GM12891 (cell line): Measurements from ENCODE around the gene EVX2.

Source experiments
- DNase-seq: peaks from one replicate; pipeline ENCODE4 v3.0.0; 2011; ENCODE audit warnings: low spot score; ENCODE audit not compliant: insufficient read length
- FAIRE-seq: peaks from 2 replicates; lab custom pipeline; 2011; peaks lifted over from hg19 to GRCh38; lab: Jason Lieb, UNC
- PAX5 ChIP-seq: IDR thresholded peaks from 2 replicates; pipeline ENCODE4 v1.6.1; 2011; ENCODE audit warnings: low read length, moderate library complexity, mild to moderate bottlenecking; ENCODE audit not compliant: insufficient read depth, severe bottlenecking
- POLR2A ChIP-seq: IDR thresholded peaks from 2 replicates; pipeline ENCODE4 v1.6.1; 2011; ENCODE audit warnings: low read depth, low read length, control low read depth
- POLR2AphosphoS5 ChIP-seq: IDR thresholded peaks from 2 replicates; pipeline ENCODE4 v1.6.1; 2011; ENCODE audit warnings: low read depth, low read length, control low read depth
- POU2F2 ChIP-seq: IDR thresholded peaks from 2 replicates; pipeline ENCODE4 v1.6.1; 2011; ENCODE audit warnings: low read depth, mild to moderate bottlenecking, control low read depth, low read length, moderate library complexity
- SPI1 ChIP-seq: IDR thresholded peaks from 2 replicates; pipeline ENCODE4 v1.6.1; 2011; ENCODE audit warnings: low read depth, low read length, control low read depth
- TAF1 ChIP-seq: IDR thresholded peaks from 2 replicates; pipeline ENCODE4 v1.6.1; 2011; ENCODE audit warnings: low read depth, low read length, control low read depth

The EVX2 gene

GRCh38 chr2:176122683-176123410 is 39.1 kb upstream of the EVX2 start, which contains the start of gene HOXD9:
Gene HOXD9 (plus strand): TSS chr2:176122719. CDS start chr2:176122769, 50 bp downstream.
- DNase-seq, result no peak
- no peak for FAIRE-seq

GRCh38 chr2:176122052-176122682 is 38.4 kb upstream of the EVX2 start:
- FAIRE-seq (no peak), DNase-seq (no peak)
- no peak for TF ChIP-seq PAX5
- no peak for TF ChIP-seq TAF1
- no peak for TF ChIP-seq SPI1
- no peak for TF ChIP-seq POU2F2
- TF ChIP-seq POLR2A, result no peak

More at GRCh38 chr2:176122683-176123410, 39.1 kb upstream of the EVX2 start, which contains the start of gene HOXD9:
- TF ChIP-seq SPI1, result no peak
- TF ChIP-seq POLR2A, result no peak
- TF ChIP-seq PAX5, result no peak

GRCh38 chr2:176121190-176122051 is 37.7 kb upstream of the EVX2 start:
- no peak for TF ChIP-seq POU2F2
- no peak for TF ChIP-seq POLR2AphosphoS5
- no peak for TF ChIP-seq POLR2A
- no peak for TF ChIP-seq TAF1
- DNase-seq (no peak), FAIRE-seq (no peak)

- no peak for DNase-seq
- no peak for TF ChIP-seq SPI1
- no peak for TF ChIP-seq POU2F2
- TF ChIP-seq POLR2AphosphoS5, result no peak
- no peak for TF ChIP-seq TAF1
- no peak for TF ChIP-seq POLR2A
- TF ChIP-seq PAX5, result no peak
- FAIRE-seq, result no peak
Observed at GRCh38 chr2:176120364-176121189, 36.8 kb upstream of the EVX2 start.

GRCh38 chr2:176118601-176119339 is 35.0 kb upstream of the EVX2 start:
- DNase-seq (no peak), FAIRE-seq (no peak)
- TF ChIP-seq POLR2A, result no peak
- TF ChIP-seq SPI1, result no peak
- no peak for TF ChIP-seq POU2F2
- no peak for TF ChIP-seq POLR2AphosphoS5
- TF ChIP-seq TAF1, result no peak
- no peak for TF ChIP-seq PAX5

- no peak for DNase-seq
- FAIRE-seq, result no peak
- TF ChIP-seq SPI1 (no peak), POLR2AphosphoS5 (no peak), PAX5 (no peak), POU2F2 (no peak), POLR2A (no peak), TAF1 (no peak)
Observed at GRCh38 chr2:176117823-176118371, 34.1 kb upstream of the EVX2 start.

- DNase-seq, result no peak
- FAIRE-seq, result no peak
- TF ChIP-seq POLR2A (no peak), SPI1 (no peak)
Observed at GRCh38 chr2:176117162-176117822, 33.5 kb upstream of the EVX2 start.
